NCI-H82 treated with DMSO at 0.1 percent for 48 hours (cell line): ENCODE measurements around the gene ITPKB.
"Not testable (repeated sequence)": the region's sequence is repeated elsewhere in the genome, so short reads cannot be mapped to it uniquely, and the experiment has no call there.

ENCODE experiments used
- DNase-seq: peaks from one replicate; lab custom pipeline; 2025; ENCODE audit not compliant: unreplicated experiment; lab: John Stamatoyannopoulos, UW

ITPKB gene

DNA sequence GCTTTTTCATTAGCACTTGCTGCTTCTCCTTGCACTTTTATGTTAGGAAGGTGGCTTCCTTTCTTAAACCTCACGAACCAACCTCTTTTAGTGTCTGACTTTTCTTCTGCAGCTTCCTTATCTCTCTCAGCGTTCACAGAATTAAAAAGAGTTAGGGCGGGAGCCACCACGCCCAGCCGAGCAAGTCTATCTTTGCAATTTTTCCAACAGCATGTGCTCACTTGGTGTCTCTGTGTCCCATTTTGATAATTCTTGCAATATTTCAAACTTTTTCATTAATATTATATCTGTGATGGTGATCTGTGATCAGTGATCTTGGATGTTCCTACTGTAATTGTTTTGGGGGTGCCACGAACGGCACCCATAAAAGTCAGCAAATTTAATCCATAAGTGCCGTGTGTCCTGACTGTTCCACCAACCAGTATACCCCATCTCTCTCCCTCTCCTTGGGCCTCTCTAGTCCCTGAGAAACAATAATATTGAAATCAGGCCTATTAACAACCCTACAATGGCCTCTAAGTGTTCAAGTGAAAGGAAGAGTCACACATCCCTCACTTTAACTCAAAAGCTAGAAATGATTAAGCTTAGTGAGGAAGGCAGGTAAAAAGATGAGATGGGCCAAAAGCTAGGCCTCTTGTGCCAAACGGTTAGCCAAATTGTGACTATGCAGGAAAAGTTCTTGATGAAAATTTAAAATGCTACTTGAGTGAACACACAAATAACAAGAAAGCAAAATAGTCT lies 15.9 kb upstream of the ITPKB start:
- DNase-seq, result no peak

- no peak for DNase-seq
These were observed 15.0 kb upstream of the ITPKB start for GRCh38 chr1:226754097-226754496.

- DNase-seq, result no peak
These were observed 12.6 kb upstream of the ITPKB start for GRCh38 chr1:226751703-226752102.

- DNase-seq, result no peak
These were observed 12.1 kb upstream of the ITPKB start for GRCh38 chr1:226751214-226751613.

GRCh38 chr1:226749467-226749866 lies 10.4 kb upstream of the ITPKB start:
- no peak for DNase-seq

DNA sequence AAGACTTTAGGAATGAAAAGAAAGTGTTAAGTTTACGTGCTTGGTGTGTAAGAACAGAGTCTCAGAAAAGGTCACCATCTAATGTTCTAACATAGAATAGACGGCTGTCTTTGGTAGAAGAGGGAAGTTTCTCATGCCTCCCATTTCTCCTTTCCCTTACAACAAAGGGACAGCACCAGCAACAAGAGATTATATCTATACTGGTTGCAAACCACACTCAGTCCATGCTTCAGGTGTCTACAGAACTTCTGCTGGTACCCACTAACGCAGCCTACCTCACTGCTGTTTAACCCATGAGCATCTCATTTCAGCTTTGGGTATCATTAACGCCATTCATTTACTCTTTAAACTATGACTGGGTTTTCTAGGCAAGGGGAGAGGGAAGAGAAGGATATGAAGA lies 9.2 kb upstream of the ITPKB start:
- DNase-seq, result no peak

DNA sequence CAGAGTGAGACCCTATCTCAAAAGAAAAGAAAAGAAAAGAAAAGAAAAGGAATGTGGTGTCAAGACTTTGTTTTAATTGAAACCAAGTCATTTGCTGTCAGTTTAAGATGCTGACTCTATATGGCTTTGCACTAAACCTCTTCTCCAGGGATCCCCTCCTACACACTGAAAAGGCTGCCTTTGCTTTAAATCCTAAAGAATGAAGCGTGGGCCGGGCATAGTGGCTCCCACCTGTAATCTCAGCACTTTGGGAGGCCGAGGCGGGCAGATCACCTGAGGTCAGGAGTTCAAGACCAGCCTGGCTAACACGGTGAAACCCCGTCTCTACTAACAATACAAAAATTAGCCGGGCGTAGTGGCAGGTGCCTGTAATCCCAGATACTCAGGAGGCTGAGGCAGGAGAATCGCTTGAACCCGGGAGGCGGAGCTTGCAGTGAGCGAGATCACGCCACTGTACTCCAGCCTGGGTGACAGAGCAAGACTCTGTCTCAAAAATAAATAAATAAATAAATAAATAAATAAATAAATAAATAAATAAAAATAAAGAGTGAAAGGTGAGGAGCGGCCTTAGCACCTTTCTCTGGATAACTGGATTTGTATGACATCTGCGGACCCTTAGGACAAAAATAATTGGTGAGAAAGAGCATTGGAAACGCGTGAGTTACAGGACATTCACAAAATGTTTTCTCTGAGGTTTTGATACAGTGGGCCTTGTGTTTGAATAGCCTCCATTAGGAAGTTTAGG lies 8.6 kb upstream of the ITPKB start:
- not testable (repeated sequence) for DNase-seq

- DNase-seq, result no peak
These were observed 4.2 kb upstream of the ITPKB start for GRCh38 chr1:226743259-226743658.

- no peak for DNase-seq
These were observed 1.9 kb upstream of the ITPKB start for GRCh38 chr1:226741009-226741408.

DNA sequence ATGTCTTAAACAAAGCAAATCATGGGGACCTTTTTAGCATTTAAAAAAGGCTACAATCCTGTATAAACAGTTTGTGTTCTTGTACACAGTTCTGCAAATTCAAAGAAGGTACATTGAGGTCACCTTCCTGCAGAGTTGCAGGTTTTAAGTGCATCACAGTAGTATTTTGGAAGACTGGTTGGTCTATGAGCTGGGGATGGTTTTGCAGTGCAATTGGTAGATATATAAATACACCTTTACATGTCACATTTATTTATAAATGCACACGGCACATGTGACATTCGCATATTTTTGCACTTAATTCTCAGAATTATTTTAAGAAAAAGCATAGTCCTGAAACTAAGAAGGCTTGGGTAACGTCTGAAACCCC lies 599 bp upstream of the ITPKB start:
- DNase-seq, result no peak

DNA sequence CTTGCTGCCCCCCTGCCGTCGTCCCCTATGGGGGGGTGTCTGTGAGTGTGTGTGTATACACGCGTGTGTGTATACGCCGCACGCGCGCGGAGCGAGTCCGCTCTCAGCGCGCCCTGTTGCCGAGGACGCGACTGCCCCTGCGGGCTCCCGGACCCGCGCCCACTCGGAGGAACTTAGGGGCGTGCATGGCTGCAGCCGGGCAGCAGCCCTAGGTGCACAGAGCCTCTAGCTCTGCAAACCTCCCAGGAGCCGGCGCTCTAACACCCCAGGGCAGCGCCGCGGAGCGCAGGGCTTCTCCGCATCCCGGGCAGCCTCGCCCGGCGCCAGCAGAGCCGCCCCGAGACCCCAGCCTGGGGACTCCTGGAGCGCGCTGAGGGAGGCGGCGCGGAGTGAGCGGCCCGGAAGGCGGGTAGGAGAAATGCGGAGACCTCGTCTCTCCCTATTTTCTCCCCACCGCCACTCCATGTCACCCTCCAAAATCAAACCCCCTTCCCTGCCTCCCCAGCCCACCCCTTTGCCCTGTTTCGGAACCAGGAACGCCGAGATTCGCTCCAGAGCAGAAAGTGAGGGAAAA lies 574 bp downstream of the ITPKB start:
- no peak for DNase-seq

- DNase-seq, result no peak
These were observed 1.2 kb downstream of the ITPKB start for GRCh38 chr1:226737819-226738420.

DNA sequence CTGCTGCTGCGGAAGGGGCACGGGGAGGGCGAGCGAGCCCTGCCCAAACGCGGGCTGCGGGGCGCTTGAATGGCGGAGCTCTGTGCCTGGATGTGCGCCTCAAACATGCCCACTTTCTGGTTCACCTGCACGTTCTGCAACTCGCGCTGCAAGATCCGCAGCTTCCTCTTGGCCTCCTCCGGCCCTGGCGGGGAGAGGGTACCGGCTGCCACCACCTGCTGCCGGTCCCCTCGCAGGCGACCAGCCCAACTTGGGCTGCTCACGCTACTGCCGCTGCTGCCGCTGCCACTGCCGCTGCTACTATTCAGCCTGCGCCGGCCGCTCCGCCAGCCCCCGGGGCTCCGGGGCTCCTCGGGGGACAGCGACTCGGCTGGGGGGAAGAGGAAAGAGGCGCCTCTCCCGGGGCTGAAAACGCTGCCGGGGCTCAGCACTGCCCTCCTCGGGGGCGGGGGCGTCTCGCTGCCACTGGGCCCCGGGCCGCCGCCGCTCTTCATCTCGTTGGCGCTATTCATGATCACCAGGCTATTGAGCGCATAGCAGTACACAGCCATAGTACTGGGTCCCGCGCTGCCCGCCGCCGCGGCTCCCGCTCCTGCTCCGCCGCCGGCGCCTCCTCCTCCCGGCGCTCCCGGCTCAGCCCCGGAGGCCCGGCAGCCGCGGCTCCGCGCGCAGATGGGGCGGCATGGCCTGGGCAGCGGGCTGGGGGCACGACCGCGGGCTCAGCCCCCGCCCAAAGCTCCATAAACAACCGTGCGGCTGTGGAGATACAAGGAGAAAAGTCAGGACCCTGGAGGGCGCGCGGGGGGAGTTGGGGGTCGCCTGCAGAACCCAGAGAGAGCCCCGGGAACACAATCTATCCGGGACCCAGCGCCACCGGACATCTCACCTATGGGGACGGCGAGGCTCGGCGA lies 1.9 kb downstream of the ITPKB start:
- DNase-seq, result no peak

GRCh38 chr1:226736001-226736907 lies 2.8 kb downstream of the ITPKB start:
- DNase-seq, result no peak

DNA sequence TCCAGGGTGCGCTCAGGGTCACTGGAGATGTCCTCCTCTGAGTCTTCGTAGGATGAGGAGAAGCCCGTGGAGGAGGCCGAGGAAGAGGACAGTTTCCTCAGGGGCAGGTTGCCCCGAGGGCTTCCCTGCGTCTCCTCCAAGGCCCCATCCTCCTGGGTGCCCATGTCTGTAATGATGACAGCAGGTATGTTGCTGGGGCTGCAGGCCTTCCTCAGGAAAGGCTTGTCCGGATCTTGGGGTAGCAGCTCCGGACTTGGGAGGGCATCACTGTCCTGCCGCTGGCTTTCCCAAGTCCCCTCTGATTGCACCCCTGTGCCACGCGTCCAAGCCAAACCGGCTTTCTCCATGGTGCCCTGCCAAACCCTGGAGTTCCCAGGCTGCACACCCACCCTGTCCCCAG lies 3.5 kb downstream of the ITPKB start:
- no peak for DNase-seq

DNA sequence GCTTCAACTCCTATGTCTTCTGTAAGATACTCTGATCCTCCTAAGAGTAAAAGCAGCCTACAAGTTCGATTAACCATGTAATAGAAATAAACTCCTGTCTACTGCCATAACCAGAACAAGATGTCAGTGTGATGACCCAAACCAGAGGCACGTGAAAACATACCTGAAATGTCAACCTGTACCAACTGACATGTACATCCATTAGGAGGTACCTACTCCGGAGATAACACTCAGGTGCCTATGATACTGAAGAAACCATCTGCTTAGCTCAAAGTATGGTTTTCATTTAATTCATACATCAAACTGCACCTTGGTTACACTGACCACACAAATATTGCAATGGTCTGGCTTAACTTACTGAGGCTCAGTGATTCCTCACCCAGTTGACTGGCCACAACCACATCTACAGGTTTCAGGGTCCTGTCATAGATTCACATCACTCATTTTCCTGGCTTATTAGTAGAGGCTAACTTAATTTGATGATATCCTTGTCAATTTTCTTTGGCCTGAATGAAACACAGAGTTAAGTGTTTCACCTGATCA lies 4.4 kb downstream of the ITPKB start:
- no peak for DNase-seq

DNA sequence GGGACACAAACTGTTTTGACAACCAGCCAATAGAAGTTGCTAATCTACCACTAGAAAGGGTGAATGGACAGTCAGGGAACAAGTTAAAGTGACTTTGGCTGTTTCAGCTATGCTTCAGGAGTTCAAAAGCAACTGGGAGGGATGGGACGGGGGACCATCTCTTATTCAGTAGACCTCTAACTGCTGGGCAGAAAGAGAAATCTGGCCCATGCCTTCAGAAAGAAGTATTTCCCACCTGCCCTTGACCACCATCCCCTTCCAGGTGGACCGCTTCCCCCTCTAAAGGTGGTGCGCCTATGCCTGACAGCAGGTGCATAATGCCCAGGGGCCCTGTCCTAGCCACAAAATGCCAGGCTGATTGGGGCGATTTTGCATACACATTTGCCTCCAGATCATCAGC lies 5.2 kb downstream of the ITPKB start:
- no peak for DNase-seq

GRCh38 chr1:226733304-226733703 lies 5.8 kb downstream of the ITPKB start:
- DNase-seq, result no peak

DNA sequence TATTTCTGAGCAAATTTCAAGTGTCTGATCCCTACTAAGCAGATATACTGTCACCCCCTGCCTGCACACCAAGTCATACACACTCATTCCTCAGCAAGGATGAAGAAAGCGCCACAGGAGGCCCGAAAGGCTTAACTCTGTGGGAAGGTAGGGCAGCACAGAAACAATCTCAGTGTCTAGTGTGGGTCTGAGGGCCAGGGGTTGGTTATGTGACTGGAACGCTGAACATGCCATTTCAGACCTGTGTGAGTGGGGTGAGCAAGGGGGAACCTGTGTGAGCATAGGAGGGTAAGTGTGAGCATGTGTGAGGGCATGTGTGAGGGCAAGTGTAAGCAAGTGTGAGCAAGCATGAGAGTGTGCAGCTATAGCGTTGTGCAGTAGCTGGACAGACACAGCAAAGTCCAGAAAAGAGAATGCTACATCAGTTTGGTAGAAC lies 6.2 kb downstream of the ITPKB start:
- DNase-seq, result no peak
